ENCODE results near the gene JPH2. TPM values are rescaled to one million over a fixed set of nuclear protein-coding genes. Genes with fewer than 3 reads are reported as not detected.
A peak's percentile ranks its signal among the peaks of the same experiment; 100 is the strongest.

Gene JPH2
- total RNA-seq, 1 experiment from 2014 or later: 15.8 TPM

DNA sequence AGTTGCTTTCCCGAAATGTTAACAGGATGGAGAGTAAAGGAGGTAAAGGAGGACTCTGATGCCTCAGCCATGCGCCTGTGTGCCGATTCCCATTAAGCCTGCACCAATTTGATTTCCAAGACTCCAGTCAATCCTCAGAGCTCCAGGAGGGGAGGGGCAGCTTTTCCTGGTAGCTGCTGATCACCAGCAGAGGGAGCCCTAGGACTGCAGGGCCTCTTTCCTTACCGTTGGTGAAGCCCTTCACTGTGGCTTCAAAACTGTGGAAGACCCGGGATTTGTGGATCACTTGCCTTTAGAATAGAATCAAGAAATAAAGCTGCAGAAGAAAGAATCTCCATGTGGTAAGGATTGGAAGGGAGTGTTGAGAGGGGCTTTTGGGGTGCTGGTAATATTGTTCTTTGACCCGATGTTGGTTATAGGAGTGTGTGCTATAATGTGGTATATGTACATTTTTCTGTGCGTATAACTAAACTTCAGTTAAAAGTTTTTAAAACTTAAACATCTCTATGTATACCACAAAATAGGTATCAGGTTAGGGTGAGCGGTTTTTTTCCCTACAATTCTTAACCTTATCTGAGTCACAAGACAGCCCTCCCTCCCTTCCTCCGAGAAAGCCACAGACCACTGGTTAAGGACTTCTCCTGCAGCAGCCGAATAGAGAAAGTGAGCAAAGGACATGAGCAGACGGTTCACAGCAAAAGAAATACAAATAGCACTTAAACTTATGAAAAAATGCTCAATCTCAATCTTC lies 30.5 kb upstream of the JPH2 start:
- no peaks in the 10 kb centered on the region for H3K9me2 ChIP-seq (replicated peaks; ENCODE audit: low read length)
- POLR2A ChIA-PET (ENCODE audit: unreplicated experiment): interaction anchor here (0.6 kb wide), 1 partner anchor 9 kb away, joined by 9 read pairs; no protein-coding TSS in a partner anchor
- H3K4me1 ChIP-seq (ENCODE audit: insufficient read depth, low read length): peaks cover 14% of the 10 kb centered on the region; the same call in 1 of the 2 replicates
- no peaks in the 10 kb centered on the region for H3K9me3 ChIP-seq (ENCODE audit: low read length)
- H3K27ac ChIP-seq (ENCODE audit: low read length): no peak overlapping the region
- no peaks in the 10 kb centered on the region for H3F3A ChIP-seq (ENCODE audit: low read length, unreplicated experiment)
- BruUV-seq (replicated peaks): no TSS peak
- TF ChIP-seq EZH2 (IDR thresholded peaks at IDR 0.05; ENCODE audit: low read length, unreplicated experiment): no peak
- TF ChIP-seq CTCF (conservative IDR thresholded peaks at IDR 0.05; ENCODE audit: low read depth, low read length): peak; percentile 99
- H3K27me3 ChIP-seq (ENCODE audit: low read length): no peaks in the 10 kb centered on the region
- no peaks in the 10 kb centered on the region for H3K36me3 ChIP-seq (ENCODE audit: low read depth, low read length)
- no peak overlapping the region for H3K4me3 ChIP-seq (ENCODE audit: low read length)
- intact Hi-C loops (cut with micrococcal nuclease): loop anchor here (1.0 to 10.0 kb wide), 4 partner anchors 94 to 393 kb away; partner anchors contain the start of gene FITM2
- CTCF ChIA-PET: interaction anchor here (0.6 to 1.7 kb wide), 11 partner anchors 11 to 255 kb away, joined by 3 to 36 read pairs (median 3); partner anchors contain the start of gene FITM2
- DNase-seq: peak; percentile 91
- no peak overlapping the region for H3K4me2 ChIP-seq (ENCODE audit: low read length)
- no peaks in the 10 kb centered on the region for H3K79me2 ChIP-seq (ENCODE audit: low read length)
- H2AFZ ChIP-seq (ENCODE audit: low read length): 0 out of 2 replicates have a peak overlapping the region, but pooled peaks have one; percentile 8
- no peak overlapping the region for H3K9ac ChIP-seq (ENCODE audit: low read length)
- H4K20me1 ChIP-seq (ENCODE audit: low read length): no peaks in the 10 kb centered on the region
- ATAC-seq: peak; percentile 73

- DNase-seq: peak; percentile 84
- H3K9ac ChIP-seq (ENCODE audit: low read length): no peak overlapping the region
- peaks cover under 1% of the 10 kb centered on the region for H4K20me1 ChIP-seq (ENCODE audit: low read length)
- no TSS peak for BruUV-seq (replicated peaks)
- H3K4me1 ChIP-seq (ENCODE audit: insufficient read depth, low read length): peaks cover 27% of the 10 kb centered on the region
- intact Hi-C loops (cut with micrococcal nuclease): loop anchor here (1.0 to 10.0 kb wide), 2 partner anchors 171 to 370 kb away; no protein-coding TSS in a partner anchor
- no peaks in the 10 kb centered on the region for H3K36me3 ChIP-seq (ENCODE audit: low read depth, low read length)
- no peaks in the 10 kb centered on the region for H3K9me3 ChIP-seq (ENCODE audit: low read length)
- ATAC-seq: peak; percentile 52
- no peak overlapping the region for H3K4me2 ChIP-seq (ENCODE audit: low read length)
- no peaks in the 10 kb centered on the region for H3F3A ChIP-seq (ENCODE audit: low read length, unreplicated experiment)
- H3K4me3 ChIP-seq (ENCODE audit: low read length): no peak overlapping the region
- ChIA-PET POLR2A (ENCODE audit: unreplicated experiment) (no interaction called here), CTCF (interaction anchor here (0.6 to 0.7 kb wide), 2 partner anchors 169 to 171 kb away, joined by 3 to 7 read pairs; no protein-coding TSS in a partner anchor)
- no peak overlapping the region for H2AFZ ChIP-seq (ENCODE audit: low read length)
- peaks cover 15% of the 10 kb centered on the region for H3K79me2 ChIP-seq (ENCODE audit: low read length)
- H3K27me3 ChIP-seq (ENCODE audit: low read length): no peaks in the 10 kb centered on the region
- H3K27ac ChIP-seq (ENCODE audit: low read length): no peak overlapping the region
- TF ChIP-seq EZH2 (IDR thresholded peaks at IDR 0.05; ENCODE audit: low read length, unreplicated experiment) (no peak), CTCF (conservative IDR thresholded peaks at IDR 0.05; ENCODE audit: low read depth, low read length) (peak; percentile 98)
- no peaks in the 10 kb centered on the region for H3K9me2 ChIP-seq (replicated peaks; ENCODE audit: low read length)
These were observed 28.1 kb upstream of the JPH2 start for GRCh38 chr20:44215125-44215524.

- Histone ChIP-seq H3F3A (ENCODE audit: low read length, unreplicated experiment) (no peaks in the 10 kb centered on the region), H3K4me2 (ENCODE audit: low read length) (0 out of 2 replicates have a peak overlapping the region, but pooled peaks have one; percentile 5), H2AFZ (ENCODE audit: low read length) (no peak overlapping the region), H4K20me1 (ENCODE audit: low read length) (peaks cover 21% of the 10 kb centered on the region), H3K4me3 (ENCODE audit: low read length) (no peak overlapping the region), H3K9me3 (ENCODE audit: low read length) (no peaks in the 10 kb centered on the region), H3K27me3 (ENCODE audit: low read length) (no peaks in the 10 kb centered on the region), H3K9ac (ENCODE audit: low read length) (no peak overlapping the region), H3K36me3 (ENCODE audit: low read depth, low read length) (no peaks in the 10 kb centered on the region), H3K27ac (ENCODE audit: low read length) (no peak overlapping the region), H3K9me2 (replicated peaks; ENCODE audit: low read length) (no peaks in the 10 kb centered on the region), H3K4me1 (ENCODE audit: insufficient read depth, low read length) (peaks cover 28% of the 10 kb centered on the region), H3K79me2 (ENCODE audit: low read length) (peaks cover 38% of the 10 kb centered on the region)
- ATAC-seq: no peak
- DNase-seq: peak; percentile 77
- BruUV-seq (replicated peaks): no TSS peak
- intact Hi-C loops (cut with micrococcal nuclease): loop anchor here (5.0 to 10.0 kb wide), 2 partner anchors 368 to 520 kb away; no protein-coding TSS in a partner anchor
- ChIA-PET CTCF (interaction anchor here (0.6 kb wide), 2 partner anchors 156 to 249 kb away, joined by 3 to 4 read pairs; no protein-coding TSS in a partner anchor), POLR2A (ENCODE audit: unreplicated experiment) (no interaction called here)
- TF ChIP-seq EZH2phosphoT487 (IDR thresholded peaks at IDR 0.05; ENCODE audit: borderline replicate concordance, low read length) (no peak), CTCF (conservative IDR thresholded peaks at IDR 0.05; ENCODE audit: low read depth, low read length) (no peak), EZH2 (IDR thresholded peaks at IDR 0.05; ENCODE audit: low read length, unreplicated experiment) (no peak)
These were observed 25.8 kb upstream of the JPH2 start for GRCh38 chr20:44212792-44213191.

Measured in PC-3 (cell line).